Uterus (tissue), 2 donors: ENCODE results near the gene DDX51.

ENCODE experiments used
- POLR2A ChIP-seq, 2 donors: fragments of 450-650 bp; IDR thresholded peaks; one replicate each; pipeline ENCODE4 v1.6.1; 2016; ENCODE audit warnings: antibody characterized with exemption in 2 of 2, mild to moderate bottlenecking in 1 of 2, moderate library complexity in 1 of 2
- TF ChIP-seq, protein P1 (sequence below), 4 experiments: fragments of 200-600 bp in 2 of 4; fragments of 450-650 bp in 2 of 4; sonication (generic) in 2 of 4; IDR thresholded peaks; one replicate each; pipeline ENCODE4 v1.5.1; 2016 to 2019; ENCODE audit warnings: antibody characterized with exemption in 4 of 4, mild to moderate bottlenecking in 2 of 4, moderate library complexity in 1 of 4

DNA sequence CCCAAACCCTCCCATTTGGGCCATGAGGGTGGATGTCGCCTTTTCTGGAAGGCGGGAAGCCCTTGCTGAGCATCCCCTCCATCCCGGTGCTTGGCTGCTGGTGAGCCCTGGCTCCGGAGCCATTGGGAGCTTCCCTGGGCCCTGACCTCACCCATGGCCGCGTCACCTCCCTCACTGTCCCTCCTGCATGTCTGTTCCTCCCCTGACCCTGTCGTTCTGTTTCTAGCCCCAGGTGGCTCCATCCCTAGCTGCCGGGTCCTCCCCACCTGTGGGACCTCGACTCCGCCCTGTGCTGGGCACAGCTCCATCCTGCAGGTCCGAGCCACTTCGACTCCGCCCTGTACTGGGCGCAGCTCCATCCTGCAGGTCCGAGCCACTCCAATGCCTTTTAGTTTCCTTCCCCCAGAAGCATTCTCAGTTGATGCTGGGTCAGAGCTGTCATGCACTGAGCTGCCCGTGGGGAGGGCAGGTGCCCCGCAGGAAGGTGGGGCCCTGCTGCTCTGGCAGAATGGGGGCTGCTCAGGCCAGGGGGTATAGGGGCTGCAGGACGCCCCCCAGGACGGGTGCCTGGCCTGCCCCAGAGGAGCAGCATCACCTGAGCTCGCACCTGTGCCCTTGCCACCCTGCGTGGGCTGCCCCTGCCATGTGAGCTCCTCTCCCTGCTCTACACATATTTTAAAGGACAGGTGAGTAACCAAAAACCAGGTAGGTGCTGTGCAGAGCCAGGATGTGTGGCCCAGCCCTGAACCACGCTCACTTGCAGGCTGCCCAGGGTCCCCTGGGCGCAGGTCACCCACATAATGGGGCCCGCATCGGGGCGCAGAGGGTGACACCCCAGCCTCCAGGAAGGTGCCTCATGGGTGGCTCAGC, 19.2 kb upstream of the DDX51 start:
- no peak for TF ChIP-seq POLR2A (IDR thresholded peaks at IDR 0.05)
- TF ChIP-seq, protein P1, sequence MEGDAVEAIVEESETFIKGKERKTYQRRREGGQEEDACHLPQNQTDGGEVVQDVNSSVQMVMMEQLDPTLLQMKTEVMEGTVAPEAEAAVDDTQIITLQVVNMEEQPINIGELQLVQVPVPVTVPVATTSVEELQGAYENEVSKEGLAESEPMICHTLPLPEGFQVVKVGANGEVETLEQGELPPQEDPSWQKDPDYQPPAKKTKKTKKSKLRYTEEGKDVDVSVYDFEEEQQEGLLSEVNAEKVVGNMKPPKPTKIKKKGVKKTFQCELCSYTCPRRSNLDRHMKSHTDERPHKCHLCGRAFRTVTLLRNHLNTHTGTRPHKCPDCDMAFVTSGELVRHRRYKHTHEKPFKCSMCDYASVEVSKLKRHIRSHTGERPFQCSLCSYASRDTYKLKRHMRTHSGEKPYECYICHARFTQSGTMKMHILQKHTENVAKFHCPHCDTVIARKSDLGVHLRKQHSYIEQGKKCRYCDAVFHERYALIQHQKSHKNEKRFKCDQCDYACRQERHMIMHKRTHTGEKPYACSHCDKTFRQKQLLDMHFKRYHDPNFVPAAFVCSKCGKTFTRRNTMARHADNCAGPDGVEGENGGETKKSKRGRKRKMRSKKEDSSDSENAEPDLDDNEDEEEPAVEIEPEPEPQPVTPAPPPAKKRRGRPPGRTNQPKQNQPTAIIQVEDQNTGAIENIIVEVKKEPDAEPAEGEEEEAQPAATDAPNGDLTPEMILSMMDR (IDR thresholded peaks at IDR 0.05) = no peak
